NCI-H2107 (cell line): ENCODE measurements around the gene QTRT2.
A peak's percentile ranks its signal among the peaks of the same experiment; 100 is the strongest.

Experiments used
- DNase-seq: peaks from one replicate; lab custom pipeline; 2025; lab: John Stamatoyannopoulos, UW

The QTRT2 gene

DNA sequence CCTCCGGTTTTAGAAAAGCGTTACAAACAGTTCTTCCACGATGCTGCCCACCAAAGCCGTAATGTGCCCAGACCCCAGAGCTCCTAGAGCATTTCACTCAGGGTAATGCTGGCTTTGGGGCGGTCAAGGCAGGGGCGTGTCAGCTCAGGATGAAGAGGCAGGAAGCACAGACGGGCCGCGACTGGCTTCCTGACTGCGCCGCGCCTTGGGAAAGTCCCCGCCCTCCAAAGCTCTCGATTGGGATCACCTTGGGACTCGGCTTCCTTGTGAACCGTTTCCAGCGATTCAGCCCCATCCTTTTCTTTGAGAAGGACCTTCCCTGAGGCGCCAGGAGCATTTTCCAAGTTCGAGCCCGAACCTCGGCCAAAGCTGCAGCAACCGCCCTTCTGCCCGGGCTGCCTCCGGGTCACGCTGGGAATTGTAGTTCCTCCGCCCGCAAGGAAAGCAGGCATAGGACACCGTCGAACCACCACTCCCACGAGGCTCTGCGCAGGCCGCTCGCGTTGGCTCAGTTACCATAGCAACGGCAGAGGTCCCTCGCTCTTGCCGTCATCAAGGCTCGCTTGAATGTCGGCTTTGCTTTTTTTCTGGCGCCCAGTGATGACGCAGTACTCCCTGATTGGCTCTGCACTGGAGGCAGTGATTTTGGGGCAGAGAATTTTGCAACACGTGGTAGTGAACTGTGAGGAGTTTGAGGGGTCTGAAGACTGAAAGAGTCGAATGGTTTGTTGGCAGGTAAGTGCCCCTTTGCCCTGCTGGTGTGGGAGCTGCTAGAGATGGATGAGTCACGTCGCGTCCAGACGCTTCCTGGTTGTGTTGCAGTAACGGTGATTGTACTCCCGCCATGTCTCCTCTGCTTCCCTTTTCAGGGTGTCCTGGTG, at the start of gene QTRT2, which contains the start of gene CCDC191:
Gene QTRT2, plus strand, starts transcription at position 608 of the 881 bp plus-strand sequence. CDS start 8,521 bp downstream, outside the sequence.
Gene CCDC191, minus strand, starts transcription at position 397 of the 881 bp plus-strand sequence. Its CDS starts 60 bp downstream, at position 337.
- DNase-seq: peak; percentile 99

DNA sequence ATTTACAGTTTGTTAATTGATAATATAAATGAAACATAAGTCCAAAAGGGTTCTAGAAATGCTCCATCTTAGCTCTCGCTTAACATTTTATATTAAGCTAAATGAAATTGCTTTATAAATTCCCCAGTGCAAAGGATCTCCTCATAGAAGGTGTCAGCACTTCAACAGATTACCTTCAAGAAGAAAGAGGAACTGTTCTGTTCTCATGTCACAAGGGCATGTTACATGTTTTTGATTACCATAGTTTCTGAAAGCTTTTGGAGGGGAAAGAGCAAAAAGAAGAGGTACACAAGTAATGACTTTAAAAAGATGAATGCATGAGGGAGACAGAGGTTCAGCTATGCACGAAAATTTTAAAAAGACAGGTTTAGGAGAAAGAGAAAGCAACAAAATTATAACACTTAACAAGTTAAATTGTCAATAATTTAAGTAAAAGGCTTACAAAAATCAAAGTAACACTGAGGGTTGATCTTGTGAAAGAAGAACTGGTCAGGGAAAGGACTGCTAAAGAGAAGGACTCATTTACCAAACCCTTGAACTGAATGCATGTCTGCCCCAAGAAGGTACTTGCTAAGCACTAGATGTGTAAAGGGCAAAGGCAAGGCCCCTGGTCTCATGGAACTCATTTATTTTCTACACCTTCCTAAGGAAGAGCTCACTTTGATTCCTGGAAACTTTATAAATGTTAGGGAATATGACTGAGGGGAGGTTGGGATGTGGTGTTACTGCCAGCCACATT, 45.3 kb upstream of the QTRT2 start:
- no peak for DNase-seq

DNA sequence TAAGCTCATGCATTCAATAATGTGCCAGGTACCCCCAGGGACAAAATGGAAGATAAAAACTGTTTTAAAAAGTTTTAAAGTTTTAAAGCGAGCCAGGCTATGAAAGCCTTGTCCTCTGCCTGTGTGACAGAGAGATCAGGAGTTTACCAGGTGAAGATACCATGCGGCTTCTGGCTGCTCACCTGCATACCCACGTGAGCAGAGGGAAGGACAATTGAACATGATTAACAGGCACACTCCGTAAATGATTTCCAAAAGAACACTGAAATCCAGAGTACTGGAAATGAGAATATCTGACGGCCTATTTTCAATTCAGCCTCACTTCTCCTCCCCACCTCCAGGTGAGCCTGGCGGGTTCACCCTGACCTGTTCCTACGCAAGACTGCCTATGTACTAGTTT, 42.3 kb upstream of the QTRT2 start:
- no peak for DNase-seq

GRCh38 chr3:114019486-114019885, 37.1 kb upstream of the QTRT2 start:
- no peak for DNase-seq

DNA sequence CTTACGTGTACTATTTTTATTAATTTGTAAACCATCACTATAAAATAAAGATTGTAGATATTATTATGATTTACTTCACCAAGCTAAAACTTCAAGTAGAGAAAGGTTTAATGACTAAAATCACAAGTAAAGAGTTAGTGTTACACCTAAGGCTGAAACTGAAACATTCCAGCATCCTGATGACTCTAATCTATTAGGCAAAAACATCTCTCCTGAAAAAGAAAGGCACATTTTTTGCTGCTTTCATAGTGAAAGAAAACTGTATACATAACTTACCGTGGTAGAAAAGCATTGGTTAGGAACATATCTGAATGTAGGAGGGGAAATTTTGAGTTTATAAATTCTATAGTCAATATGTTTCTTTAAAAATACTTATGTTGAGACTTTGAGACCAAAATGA, 35.6 kb upstream of the QTRT2 start:
- DNase-seq: no peak

GRCh38 chr3:114022145-114022802, 34.3 kb upstream of the QTRT2 start:
- DNase-seq: no peak

- no peak for DNase-seq
These were observed 31.1 kb upstream of the QTRT2 start for GRCh38 chr3:114025451-114025850.

- no peak for DNase-seq
These were observed 30.2 kb upstream of the QTRT2 start for GRCh38 chr3:114026331-114026730.

DNA sequence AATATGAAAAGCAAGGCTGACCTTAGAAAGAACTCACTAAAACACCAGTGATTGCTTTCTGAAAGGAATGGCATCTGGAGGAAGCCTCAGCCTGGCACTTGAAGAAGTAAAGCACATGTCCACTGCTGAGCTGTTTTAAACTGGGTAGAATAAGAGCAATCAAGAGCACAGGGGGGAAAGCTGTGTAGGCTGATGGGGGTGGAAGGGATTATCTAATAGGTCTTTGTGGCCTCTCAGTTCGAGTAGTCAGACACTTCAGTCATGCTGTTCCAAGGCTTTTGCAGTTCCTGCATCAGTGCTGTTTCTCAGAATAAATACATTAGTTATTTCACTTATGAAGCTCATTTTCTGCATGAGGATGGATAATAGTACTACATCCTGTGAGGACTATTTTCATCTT, 22.8 kb upstream of the QTRT2 start:
- DNase-seq: no peak

DNA sequence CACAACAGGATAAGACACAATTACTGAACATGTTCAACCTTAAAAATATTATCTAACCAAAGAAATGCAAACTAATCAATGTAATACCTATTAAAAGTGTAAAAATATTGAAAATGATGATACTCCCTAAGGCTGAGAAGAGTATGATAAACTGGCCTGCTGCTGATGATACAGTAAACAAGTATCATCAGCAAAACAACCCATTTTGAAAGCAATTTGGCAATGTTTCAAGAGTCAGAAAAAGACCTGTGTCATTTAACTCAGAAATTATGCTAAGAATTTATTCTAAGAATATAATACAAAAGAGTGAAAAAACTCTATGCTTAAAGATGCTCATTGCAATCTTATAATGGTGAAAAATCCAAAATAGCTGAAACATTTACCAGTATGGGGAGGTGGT, 22.3 kb upstream of the QTRT2 start:
- DNase-seq: no peak

DNA sequence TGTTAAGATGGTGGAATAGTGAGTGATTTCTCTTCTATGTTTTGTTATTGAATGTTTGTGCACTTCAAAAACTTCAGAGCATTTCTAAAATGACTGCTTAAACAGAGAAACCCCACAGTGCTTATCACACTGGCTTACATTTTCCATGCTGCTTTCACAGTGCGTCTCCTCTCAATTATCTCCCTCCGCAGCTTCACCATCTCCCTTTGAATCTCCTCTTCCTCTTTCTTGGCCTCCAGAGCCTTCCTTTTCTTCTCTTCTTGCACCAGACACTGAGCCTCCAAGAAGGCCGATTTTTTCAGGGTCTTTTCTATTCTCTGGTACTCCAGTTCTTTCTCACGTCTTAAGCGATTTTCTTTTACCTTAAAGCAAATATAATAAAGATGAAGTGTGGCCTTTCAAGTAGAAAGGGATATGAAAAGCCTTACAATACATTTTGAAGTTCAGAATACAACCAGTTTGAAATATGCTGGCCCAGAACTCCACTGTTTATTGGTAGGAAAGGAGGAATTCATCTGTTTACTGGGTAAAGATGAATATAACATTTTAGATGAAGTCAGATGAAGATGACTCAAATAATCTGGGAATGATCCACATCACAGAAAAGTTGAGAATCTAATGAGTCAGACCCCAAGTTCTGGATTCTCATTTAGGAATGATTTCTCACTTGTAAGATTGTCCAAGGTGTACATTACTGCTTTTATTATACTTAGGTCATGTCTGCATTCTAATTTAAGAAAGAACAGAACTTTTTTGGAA, 21.6 kb upstream of the QTRT2 start:
- DNase-seq: no peak

DNA sequence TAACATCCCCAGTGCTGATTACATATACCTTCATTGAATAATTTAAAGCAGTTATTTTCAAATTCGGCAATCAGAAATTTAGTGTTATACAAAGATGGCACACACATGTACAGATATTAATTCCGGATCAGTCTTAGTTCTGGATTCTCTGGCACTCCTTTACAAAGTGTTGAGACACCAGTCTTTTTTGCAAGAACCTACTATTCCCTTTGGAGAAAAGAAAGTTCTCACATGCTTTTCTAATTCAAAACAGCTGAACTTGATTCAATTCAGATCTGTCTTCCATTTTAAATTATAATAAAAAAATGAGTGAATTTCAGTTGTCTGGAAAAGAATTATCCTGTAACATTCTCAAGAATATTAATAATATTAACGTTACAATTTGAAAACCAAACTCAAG, 20.6 kb upstream of the QTRT2 start:
- DNase-seq: no peak

DNA sequence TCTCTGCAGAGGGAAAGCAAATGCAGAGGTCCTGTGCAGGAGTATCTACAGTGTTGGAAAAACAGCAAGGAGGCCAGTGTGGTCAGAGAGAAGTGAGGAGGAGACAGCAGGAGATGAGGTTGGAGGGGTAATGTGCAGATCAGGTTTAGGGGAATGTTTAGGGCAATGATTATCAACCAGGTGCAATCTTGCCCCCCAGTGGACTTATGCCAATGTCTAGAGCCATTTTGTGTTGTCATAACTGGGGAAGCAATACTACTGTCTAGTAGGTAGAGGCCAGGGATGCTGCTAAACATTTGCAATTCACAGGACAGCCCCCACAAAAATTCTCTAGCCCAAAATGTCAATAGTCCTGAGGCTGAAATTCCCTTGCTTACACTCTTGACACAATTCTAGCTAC, 13.3 kb upstream of the QTRT2 start:
- DNase-seq: no peak

- no peak for DNase-seq
These were observed 4.3 kb upstream of the QTRT2 start for GRCh38 chr3:114052216-114052615.

- no peak for DNase-seq
These were observed 442 bp downstream of the QTRT2 start for GRCh38 chr3:114057011-114057347.

DNA sequence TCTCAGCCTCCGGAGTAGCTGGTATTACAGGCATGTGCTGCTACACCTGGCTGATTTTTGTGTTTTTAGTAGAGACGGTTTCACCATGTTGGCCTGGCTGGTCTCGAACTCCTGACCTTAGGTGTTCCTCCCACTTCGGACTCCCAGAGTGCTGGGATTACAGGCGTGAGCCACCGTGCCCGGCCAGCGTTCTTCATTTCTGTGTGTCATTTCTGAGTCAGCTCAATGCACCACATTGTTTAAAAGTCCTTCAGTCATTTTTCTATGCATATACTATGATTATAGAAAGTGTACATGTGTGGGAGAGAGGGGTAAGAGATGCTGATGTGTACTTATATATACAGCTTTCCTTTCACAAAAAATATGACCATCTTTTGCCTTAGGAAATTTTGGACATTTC, 2.1 kb downstream of the QTRT2 start:
- DNase-seq: no peak

GRCh38 chr3:114060906-114061655, 4.5 kb downstream of the QTRT2 start:
- no peak for DNase-seq

DNA sequence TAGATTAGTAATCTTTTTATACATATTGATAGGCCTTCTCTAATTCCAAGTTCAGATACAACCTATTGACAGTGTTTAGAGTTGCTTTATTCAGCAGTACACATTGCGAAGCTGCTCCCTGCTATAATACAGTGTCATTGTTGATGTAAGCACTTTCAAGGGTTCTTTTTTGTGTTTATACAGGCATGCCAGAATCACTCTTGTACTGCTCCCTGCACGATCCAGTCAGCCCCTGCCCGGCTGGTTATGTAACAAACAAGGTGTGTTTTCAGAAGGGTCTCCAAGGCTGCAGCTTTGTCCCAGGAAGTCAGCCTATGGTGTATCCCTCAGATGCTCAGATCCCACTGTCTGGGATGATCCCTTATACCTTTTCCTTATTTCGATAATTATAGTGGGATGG, 11.3 kb downstream of the QTRT2 start:
- DNase-seq: no peak

- no peak for DNase-seq
These were observed 11.8 kb downstream of the QTRT2 start for GRCh38 chr3:114068336-114068735.

GRCh38 chr3:114071786-114072185, 15.2 kb downstream of the QTRT2 start:
- DNase-seq: no peak

DNA sequence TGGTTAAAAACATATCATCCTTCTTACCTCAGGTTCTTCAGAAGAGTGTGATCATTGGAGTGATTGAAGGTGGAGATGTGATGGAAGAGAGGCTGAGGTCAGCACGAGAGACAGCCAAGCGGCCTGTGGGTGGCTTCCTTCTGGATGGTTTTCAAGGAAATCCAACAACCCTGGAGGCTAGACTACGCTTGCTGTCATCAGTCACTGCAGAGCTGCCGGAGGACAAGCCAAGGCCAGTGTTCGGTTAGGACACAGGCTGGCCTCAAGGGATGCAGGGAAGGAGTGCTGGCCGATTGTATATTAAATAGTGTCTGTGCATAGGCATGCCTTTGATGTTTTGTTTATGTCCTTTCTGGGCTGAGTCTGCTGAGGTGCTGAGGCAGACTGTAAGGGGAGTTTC, 20.2 kb downstream of the QTRT2 start:
- no peak for DNase-seq
